ENCODE data around the gene PCK2.

- TF ChIP-seq POLR2A (IDR thresholded peaks at IDR 0.05), result no peak
- TF ChIP-seq CTCF (IDR thresholded peaks at IDR 0.05), result no peak
- no peak for TF ChIP-seq EP300 (IDR thresholded peaks at IDR 0.05; ENCODE audit: low read depth)
- TF ChIP-seq POLR2AphosphoS5 (IDR thresholded peaks at IDR 0.05), result no peak
Measured at GRCh38 chr14:24151404-24152080, 57.4 kb downstream of the PCK2 start.

All from transverse colon (tissue), 4 donors.